RWPE2 (cell line): Measurements from ENCODE around the gene TIMM22.

Experiments
- ATAC-seq: fragments of 200-7000 bp; cut with Tn5 transposase; 3 replicates; pipeline ENCODE4 v1.9.1; 2021; ENCODE audit warnings: low read depth
- DNase-seq: peaks from one replicate; pipeline ENCODE4 v3.0.0-alpha.2; 2020; ENCODE audit warnings: low spot score
- H3K27ac ChIP-seq: fragments of 450-650 bp; 2 replicates; pipeline ENCODE4 v1.5.1; 2017; ENCODE audit warnings: mild to moderate bottlenecking; ENCODE audit not compliant: poor library complexity, severe bottlenecking
- H3K27me3 ChIP-seq: fragments of 250-450 bp; sonication (Bioruptor Pico); 2 replicates; pipeline ENCODE4 v1.5.1; 2021; ENCODE audit warnings: mild to moderate bottlenecking, moderate library complexity; ENCODE audit not compliant: insufficient read depth, poor library complexity, severe bottlenecking
- H3K36me3 ChIP-seq: fragments of 250-450 bp; sonication (Bioruptor Pico); 2 replicates; pipeline ENCODE4 v1.5.1; 2020; ENCODE audit warnings: low read depth, mild to moderate bottlenecking, moderate library complexity
- H3K4me1 ChIP-seq: fragments of 250-450 bp; sonication (Bioruptor Pico); 2 replicates; pipeline ENCODE4 v1.5.1; 2021; ENCODE audit warnings: mild to moderate bottlenecking, moderate library complexity; ENCODE audit not compliant: insufficient read depth, poor library complexity, severe bottlenecking
- H3K4me3 ChIP-seq: fragments of 250-450 bp; sonication (Bioruptor Pico); 2 replicates; pipeline ENCODE4 v1.5.1; 2021; ENCODE audit warnings: mild to moderate bottlenecking, moderate library complexity; ENCODE audit not compliant: severe bottlenecking
- H3K9me3 ChIP-seq: fragments of 250-450 bp; sonication (Bioruptor Pico); 2 replicates; pipeline ENCODE4 v1.5.1; 2021; ENCODE audit warnings: mild to moderate bottlenecking, moderate library complexity; ENCODE audit not compliant: severe bottlenecking
- CTCF ChIP-seq: fragments of 450-650 bp; IDR thresholded peaks from one replicate; pipeline ENCODE4 v1.5.1; 2017; ENCODE audit warnings: mild to moderate bottlenecking, moderate library complexity; ENCODE audit not compliant: poor library complexity, severe bottlenecking

Gene TIMM22

GRCh38 chr17:1025733-1026598 is 29.0 kb downstream of the TIMM22 start:
- Histone ChIP-seq H3K27me3 (no peaks in the 10 kb centered on the region), H3K36me3 (no peaks in the 10 kb centered on the region), H3K9me3 (no peaks in the 10 kb centered on the region), H3K4me1 (no peaks in the 10 kb centered on the region), H3K4me3 (no peak overlapping the region), H3K27ac (no peak overlapping the region)
- DNase-seq (no peak), ATAC-seq (no peak)
- TF ChIP-seq CTCF = no peak

- DNase-seq = no peak
- no peak for TF ChIP-seq CTCF
- H3K4me3 ChIP-seq = no peak overlapping the region
- no peaks in the 10 kb centered on the region for H3K27me3 ChIP-seq
- no peak overlapping the region for H3K27ac ChIP-seq
- no peak for ATAC-seq
- no peaks in the 10 kb centered on the region for H3K4me1 ChIP-seq
- no peaks in the 10 kb centered on the region for H3K36me3 ChIP-seq
- no peaks in the 10 kb centered on the region for H3K9me3 ChIP-seq
Measured at GRCh38 chr17:1026599-1026975, 29.7 kb downstream of the TIMM22 start.

GRCh38 chr17:1027044-1027443 is 30.1 kb downstream of the TIMM22 start:
- DNase-seq (no peak), ATAC-seq (no peak)

GRCh38 chr17:1029196-1029921 is 32.4 kb downstream of the TIMM22 start:
- TF ChIP-seq CTCF = no peak
- Histone ChIP-seq H3K27me3 (no peaks in the 10 kb centered on the region), H3K4me1 (no peaks in the 10 kb centered on the region), H3K9me3 (no peaks in the 10 kb centered on the region), H3K36me3 (no peaks in the 10 kb centered on the region), H3K4me3 (no peak overlapping the region), H3K27ac (no peak overlapping the region)
- no peak for DNase-seq
- 0 out of 3 replicates have a peak, but pooled peaks have one; percentile 36 for ATAC-seq

More at GRCh38 chr17:1027044-1027443, 30.1 kb downstream of the TIMM22 start:
- no peaks in the 10 kb centered on the region for H3K36me3 ChIP-seq
- H3K4me1 ChIP-seq = no peaks in the 10 kb centered on the region
- H3K4me3 ChIP-seq = no peak overlapping the region
- no peak overlapping the region for H3K27ac ChIP-seq
- no peak for TF ChIP-seq CTCF
- H3K27me3 ChIP-seq = no peaks in the 10 kb centered on the region
- H3K9me3 ChIP-seq = no peaks in the 10 kb centered on the region
